GM12872 (cell line): ENCODE results near the gene SLC39A11.

Experiments used
- TF ChIP-seq, protein P1 (sequence below): IDR thresholded peaks from 3 replicates; pipeline ENCODE4 v1.5.1; 2011; ENCODE audit warnings: low read depth, mild to moderate bottlenecking, low read length, moderate library complexity; ENCODE audit not compliant: insufficient read depth

The SLC39A11 gene

DNA sequence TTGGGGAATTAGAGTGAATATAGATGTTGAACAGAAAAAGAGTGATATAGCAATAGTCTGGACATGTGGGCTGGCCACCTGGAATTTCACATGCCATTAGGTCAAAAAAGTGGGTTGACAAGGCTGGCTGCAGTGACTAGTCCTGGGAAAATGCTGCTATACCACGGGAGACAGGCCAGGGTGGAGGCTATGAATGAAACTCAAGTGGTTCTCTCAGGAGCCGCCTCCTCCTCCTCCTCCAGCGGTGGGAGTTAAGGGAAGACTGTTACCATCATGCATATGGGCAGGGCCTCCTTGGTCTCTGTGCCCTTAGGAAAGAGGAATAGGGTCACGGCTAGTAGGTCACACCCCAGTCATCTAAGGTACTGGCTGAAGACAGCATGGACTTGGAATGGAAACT, 448.0 kb downstream of the SLC39A11 start:
- TF ChIP-seq, protein P1, sequence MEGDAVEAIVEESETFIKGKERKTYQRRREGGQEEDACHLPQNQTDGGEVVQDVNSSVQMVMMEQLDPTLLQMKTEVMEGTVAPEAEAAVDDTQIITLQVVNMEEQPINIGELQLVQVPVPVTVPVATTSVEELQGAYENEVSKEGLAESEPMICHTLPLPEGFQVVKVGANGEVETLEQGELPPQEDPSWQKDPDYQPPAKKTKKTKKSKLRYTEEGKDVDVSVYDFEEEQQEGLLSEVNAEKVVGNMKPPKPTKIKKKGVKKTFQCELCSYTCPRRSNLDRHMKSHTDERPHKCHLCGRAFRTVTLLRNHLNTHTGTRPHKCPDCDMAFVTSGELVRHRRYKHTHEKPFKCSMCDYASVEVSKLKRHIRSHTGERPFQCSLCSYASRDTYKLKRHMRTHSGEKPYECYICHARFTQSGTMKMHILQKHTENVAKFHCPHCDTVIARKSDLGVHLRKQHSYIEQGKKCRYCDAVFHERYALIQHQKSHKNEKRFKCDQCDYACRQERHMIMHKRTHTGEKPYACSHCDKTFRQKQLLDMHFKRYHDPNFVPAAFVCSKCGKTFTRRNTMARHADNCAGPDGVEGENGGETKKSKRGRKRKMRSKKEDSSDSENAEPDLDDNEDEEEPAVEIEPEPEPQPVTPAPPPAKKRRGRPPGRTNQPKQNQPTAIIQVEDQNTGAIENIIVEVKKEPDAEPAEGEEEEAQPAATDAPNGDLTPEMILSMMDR: no peak

DNA sequence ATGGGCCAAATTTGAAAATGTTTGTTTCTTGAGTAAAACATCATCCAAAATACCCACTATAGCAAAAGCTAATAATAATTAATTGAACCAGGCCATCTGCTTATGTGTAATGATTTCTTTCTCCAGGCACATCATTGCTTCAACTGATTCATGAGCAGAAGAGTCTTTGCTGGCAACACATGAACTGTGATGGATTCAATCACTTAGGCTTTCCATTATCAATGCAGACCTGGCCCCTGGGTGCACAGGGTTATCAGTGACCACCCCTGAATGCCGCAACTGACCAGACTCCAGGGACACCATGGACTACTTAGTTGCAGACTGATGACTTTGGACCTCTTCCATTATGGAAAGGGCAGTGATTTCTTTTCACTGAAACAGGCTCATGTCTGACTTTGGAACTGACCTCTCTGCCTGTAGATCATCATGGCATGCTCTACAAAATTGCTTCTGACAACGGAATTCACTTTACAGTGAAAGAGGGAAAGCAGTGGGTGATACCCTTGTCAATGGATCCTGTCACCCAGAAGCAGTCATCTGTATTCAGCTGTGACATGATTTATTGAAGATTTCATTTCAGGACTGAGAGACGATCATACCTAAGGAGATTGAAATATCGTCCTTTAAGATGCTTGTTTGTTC, 448.8 kb downstream of the SLC39A11 start:
- TF ChIP-seq, protein P1: no peak

- TF ChIP-seq, protein P1: no peak
These were observed 449.8 kb downstream of the SLC39A11 start for GRCh38 chr17:72642720-72643119.

GRCh38 chr17:72640415-72641165, 451.9 kb downstream of the SLC39A11 start:
- TF ChIP-seq, protein P1: no peak

DNA sequence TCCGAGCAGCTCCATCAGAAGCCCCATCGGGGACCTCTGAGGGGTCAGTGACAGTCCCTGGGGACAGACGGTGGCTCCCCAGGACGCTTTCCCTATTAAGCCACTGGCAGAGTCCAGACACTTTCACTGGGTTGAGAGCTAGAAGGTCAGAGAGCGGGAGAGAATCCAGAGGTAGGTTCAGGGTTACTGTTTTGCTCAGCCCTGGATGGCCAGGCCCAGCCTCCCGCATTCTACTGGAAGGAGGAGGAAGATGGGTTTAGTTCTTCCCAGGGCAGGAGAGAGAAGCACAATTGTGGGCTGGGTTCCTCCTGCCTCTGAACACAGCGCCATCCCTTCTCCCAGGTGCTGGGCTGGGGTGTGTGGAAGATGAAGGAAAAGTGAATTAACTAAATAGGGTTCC, 452.8 kb downstream of the SLC39A11 start:
- TF ChIP-seq, protein P1: no peak

DNA sequence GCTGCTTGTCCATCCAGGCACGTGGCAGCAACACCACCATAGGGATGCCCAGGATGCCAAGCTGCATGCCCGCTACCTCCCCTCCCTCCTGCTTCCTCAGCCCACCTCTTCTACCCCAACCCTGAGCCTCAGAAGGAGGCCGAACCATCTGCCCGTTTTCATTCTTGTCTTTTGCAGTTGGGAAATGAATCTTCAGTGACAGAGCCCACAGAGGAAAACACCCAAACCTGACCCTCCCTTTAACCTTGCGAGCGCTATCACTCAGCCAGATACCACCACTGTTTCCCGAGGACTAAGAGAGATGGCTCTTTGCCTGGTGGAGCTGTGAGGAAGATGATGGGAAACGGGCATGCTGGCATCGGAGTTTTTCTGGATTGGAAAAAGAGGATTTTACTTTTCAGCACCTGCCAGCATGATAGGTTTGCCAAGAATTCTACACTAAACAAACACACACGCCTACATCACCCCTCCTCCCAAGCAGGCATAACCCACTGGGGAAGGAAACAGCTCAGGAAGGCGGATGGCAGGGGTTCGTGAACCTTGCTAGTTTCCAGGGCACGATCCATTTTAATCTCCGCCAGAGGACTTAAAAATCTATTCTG, 457.4 kb downstream of the SLC39A11 start:
- TF ChIP-seq, protein P1: no peak

- TF ChIP-seq, protein P1: no peak
These were observed 457.9 kb downstream of the SLC39A11 start for GRCh38 chr17:72634621-72635020.
